ENCODE results near the gene ARMC3. TPM values are rescaled to one million over a fixed set of nuclear protein-coding genes. Genes with fewer than 3 reads are reported as not detected.
"Not testable (repeated sequence)": the region's sequence is repeated elsewhere in the genome, so short reads cannot be mapped to it uniquely, and the experiment has no call there.

ARMC3 gene
- total and polyA plus RNA-seq, 7 donors = not detected

DNA sequence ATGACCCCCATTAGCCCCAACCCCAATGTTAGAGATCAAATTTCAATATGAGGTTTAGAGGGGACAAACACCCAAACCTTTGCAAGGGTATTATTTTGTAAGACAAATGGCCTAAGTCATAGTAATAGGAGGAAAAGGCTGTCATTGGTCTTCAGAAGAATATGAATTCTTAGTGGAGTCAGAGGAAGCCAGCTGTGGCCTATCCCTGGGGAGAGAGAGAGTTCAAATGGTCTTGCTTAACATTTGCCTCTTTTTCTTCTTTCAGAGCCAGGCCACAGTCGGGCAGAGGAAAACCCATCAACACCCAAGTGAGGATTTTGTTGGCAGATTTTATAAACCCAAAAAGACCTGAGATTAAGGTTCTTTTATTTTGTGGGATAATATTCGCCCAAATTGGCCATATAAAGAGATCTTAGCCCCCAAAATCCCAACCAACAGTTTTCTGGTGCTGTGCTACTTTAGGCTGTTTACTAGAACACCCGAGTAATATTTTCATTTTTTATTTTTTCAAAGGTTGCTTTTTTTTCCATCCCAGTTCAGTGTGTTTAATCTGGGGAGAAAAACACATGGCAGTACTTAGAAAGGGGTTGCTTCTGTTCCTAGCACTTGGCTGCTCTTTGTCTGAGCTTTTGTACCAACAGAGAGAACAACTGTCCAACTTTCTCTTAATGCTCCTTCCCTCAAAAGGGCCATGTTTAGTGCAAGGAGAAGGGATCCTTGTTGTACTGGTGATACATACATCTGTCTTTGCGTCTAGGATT lies 26.8 kb upstream of the ARMC3 start:
- H3K27ac ChIP-seq = no peak overlapping the region
- no peaks in the 10 kb centered on the region for H3K27me3 ChIP-seq
- intact Hi-C loops (cut with DNase I) = no loop called here
- DNase-seq = no peak
- WGBS, 2 donors = 68 to 77% methylated on average over 4 of the region's 4 CpGs
- H3K4me3 ChIP-seq = no peak overlapping the region
- H3K9me3 ChIP-seq = no peaks in the 10 kb centered on the region
- TF ChIP-seq EP300 (IDR thresholded peaks at IDR 0.05) = no peak
- no peaks in the 10 kb centered on the region for H3K4me1 ChIP-seq
- H3K36me3 ChIP-seq = no peaks in the 10 kb centered on the region

GRCh38 chr10:22902147-22902546 lies 25.7 kb upstream of the ARMC3 start:
- H3K4me1 ChIP-seq; H3K4me3 ChIP-seq; H3K27ac ChIP-seq; H3K9me3 ChIP-seq; H3K27me3 ChIP-seq; DNase-seq; H3K36me3 ChIP-seq; intact Hi-C loops (cut with DNase I): not testable (repeated sequence)
- 52 to 81% methylated on average over 3 of the region's 3 CpGs for WGBS, 2 donors

GRCh38 chr10:22903694-22904093 lies 24.2 kb upstream of the ARMC3 start:
- Histone ChIP-seq H3K4me1 (no peaks in the 10 kb centered on the region), H3K36me3 (no peaks in the 10 kb centered on the region), H3K27ac (no peak overlapping the region), H3K4me3 (no peak overlapping the region), H3K9me3 (peaks cover 0 to 4% (median 0%) of the 10 kb centered on the region in 4 donors), H3K27me3 (no peaks in the 10 kb centered on the region)
- WGBS, 2 donors = 80 to 93% methylated on average over 1 of the region's 1 CpG
- no peak for TF ChIP-seq CTCF (IDR thresholded peaks at IDR 0.05)
- no peak for TF ChIP-seq EP300 (IDR thresholded peaks at IDR 0.05)
- TF ChIP-seq POLR2A (IDR thresholded peaks at IDR 0.05) = no peak
- no peak for TF ChIP-seq POLR2AphosphoS5 (IDR thresholded peaks at IDR 0.05)
- intact Hi-C loops (cut with DNase I) = no loop called here
- DNase-seq = no peak

- Histone ChIP-seq H3K27ac (no peak overlapping the region), H3K4me3 (no peak overlapping the region), H3K4me1 (no peaks in the 10 kb centered on the region), H3K36me3 (no peaks in the 10 kb centered on the region), H3K9me3 (peaks cover 0 to 6% (median 0%) of the 10 kb centered on the region in 4 donors), H3K27me3 (no peaks in the 10 kb centered on the region)
- WGBS, 2 donors = 94 to 96% methylated on average over 2 of the region's 2 CpGs
- TF ChIP-seq POLR2AphosphoS5 (IDR thresholded peaks at IDR 0.05) (no peak), EP300 (IDR thresholded peaks at IDR 0.05) (no peak), POLR2A (IDR thresholded peaks at IDR 0.05) (no peak), CTCF (IDR thresholded peaks at IDR 0.05) (no peak)
- DNase-seq = no peak
- intact Hi-C loops (cut with DNase I) = no loop called here
Measured at GRCh38 chr10:22906767-22907166, 21.1 kb upstream of the ARMC3 start.

GRCh38 chr10:22908837-22909236 lies 19.0 kb upstream of the ARMC3 start:
- no peak for DNase-seq
- Histone ChIP-seq H3K9me3 (peaks cover 0 to 6% (median 0%) of the 10 kb centered on the region in 4 donors), H3K27ac (no peak overlapping the region), H3K4me3 (no peak overlapping the region), H3K4me1 (peaks cover 0 to 11% (median 9%) of the 10 kb centered on the region in 4 donors), H3K27me3 (no peaks in the 10 kb centered on the region), H3K36me3 (no peaks in the 10 kb centered on the region)
- 94 to 99% methylated on average over 1 of the region's 1 CpG for WGBS, 2 donors
- TF ChIP-seq CTCF (IDR thresholded peaks at IDR 0.05) = no peak
- TF ChIP-seq POLR2A (IDR thresholded peaks at IDR 0.05) = no peak
- no peak for TF ChIP-seq EP300 (IDR thresholded peaks at IDR 0.05)
- TF ChIP-seq POLR2AphosphoS5 (IDR thresholded peaks at IDR 0.05) = no peak
- intact Hi-C loops (cut with DNase I) = no loop called here

DNA sequence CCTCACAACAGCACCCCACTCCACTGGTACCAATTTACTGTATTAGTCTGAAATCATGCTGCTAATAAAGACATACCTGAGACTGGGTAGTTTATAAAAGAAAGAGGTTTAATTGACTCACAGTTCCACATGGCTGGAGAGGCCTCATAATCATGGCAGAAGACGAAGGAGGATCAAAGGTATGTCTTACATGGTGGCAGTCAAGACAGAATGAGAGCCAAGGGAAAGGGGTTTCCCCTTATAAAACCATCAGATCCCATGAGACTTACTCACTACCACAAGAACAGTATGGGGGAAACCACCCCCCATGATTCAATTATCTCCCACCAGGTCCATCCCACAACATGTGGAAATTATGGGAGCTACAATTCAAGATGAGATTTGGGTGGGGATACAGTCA lies 18.2 kb upstream of the ARMC3 start:
- WGBS, 2 donors = 78 to 89% methylated on average over 1 of the region's 1 CpG
- H3K4me1 ChIP-seq = peaks cover 0 to 11% (median 9%) of the 10 kb centered on the region in 4 donors
- H3K27me3 ChIP-seq; H3K9me3 ChIP-seq; DNase-seq; intact Hi-C loops (cut with DNase I); H3K36me3 ChIP-seq; H3K4me3 ChIP-seq; H3K27ac ChIP-seq: not testable (repeated sequence)
